K562 (cell line): ENCODE results near the gene PRF1. TPM values are rescaled to one million over a fixed set of nuclear protein-coding genes. Genes with fewer than 3 reads are reported as not detected.

ENCODE experiments used
- ARID1B ChIP-seq: fragments of 450-650 bp; IDR thresholded peaks from 2 replicates; pipeline ENCODE4 v1.6.1; 2016; ENCODE audit warnings: antibody characterized with exemption, mild to moderate bottlenecking, inconsistent platforms
- ARNT ChIP-seq, 2 experiments: fragments of 450-650 bp; IDR thresholded peaks; 2 replicates each; pipeline ENCODE4 v1.6.1; 2016; ENCODE audit warnings: mild to moderate bottlenecking in 1 of 2
- CBX5 ChIP-seq: IDR thresholded peaks from 2 replicates; pipeline ENCODE4 v1.6.1; 2014; ENCODE audit warnings: low read depth, borderline replicate concordance
- CHD1 ChIP-seq: fragments of 200-600 bp; sonication (generic); IDR thresholded peaks from one replicate; pipeline ENCODE4 v1.6.1; 2012; ENCODE audit warnings: mild to moderate bottlenecking, moderate library complexity, low read length, inconsistent platforms
- CHD2 ChIP-seq: IDR thresholded peaks from 2 replicates; pipeline ENCODE4 v1.6.1; 2011; ENCODE audit warnings: low read depth, low read length
- DMBX1 ChIP-seq: fragments of 250-450 bp; sonication (Bioruptor Pico); IDR thresholded peaks from 2 replicates; pipeline ENCODE4 v1.8.0; 2022; ENCODE audit warnings: inconsistent platforms, mild to moderate bottlenecking, moderate library complexity, borderline replicate concordance
- ESRRA ChIP-seq: fragments of 450-650 bp; IDR thresholded peaks from 2 replicates; pipeline ENCODE4 v1.6.1; 2014; ENCODE audit warnings: low read depth, mild to moderate bottlenecking, moderate library complexity, borderline replicate concordance
- GABPA ChIP-seq: fragments of 200-800 bp; sonication (Bioruptor generic); conservative IDR thresholded peaks from 2 replicates; pipeline ENCODE4 v1.6.1; 2016; ENCODE audit warnings: low read depth, missing genetic modification characterization, missing compliant biosample characterization
- GATAD2A ChIP-seq: fragments of 450-650 bp; IDR thresholded peaks from 2 replicates; pipeline ENCODE4 v1.6.1; 2017
- IFI16 ChIP-seq: fragments of 250-450 bp; sonication (Bioruptor Pico); IDR thresholded peaks from 2 replicates; pipeline ENCODE4 v2.1.2; 2022; ENCODE audit warnings: mild to moderate bottlenecking, inconsistent platforms
- KLF1 ChIP-seq: fragments of 450-650 bp; IDR thresholded peaks from 2 replicates; pipeline ENCODE4 v1.6.1; 2016; ENCODE audit warnings: missing genetic modification characterization, missing compliant biosample characterization
- MTF1 ChIP-seq: fragments of 250-450 bp; sonication (Bioruptor Pico); IDR thresholded peaks from 2 replicates; pipeline ENCODE4 v1.9.0; 2021; ENCODE audit warnings: moderate library complexity, mild to moderate bottlenecking, inconsistent platforms, borderline replicate concordance
- MYC ChIP-seq, 2 experiments: fragments of 250-450 bp in 1 of 2; sonication (Bioruptor Pico) in 1 of 2; IDR thresholded peaks; 2 replicates each; pipeline versions ENCODE4 v1.5.1 to v1.6.1; 2012 to 2021; ENCODE audit warnings: low read depth in 2 of 2, borderline replicate concordance in 1 of 2, improper control_type of control experiment in 1 of 2, low read length in 1 of 2, mild to moderate bottlenecking in 1 of 2, moderate library complexity in 1 of 2
- POLR2AphosphoS5 ChIP-seq: IDR thresholded peaks from 2 replicates; pipeline ENCODE4 v1.6.1; 2011; ENCODE audit warnings: mild to moderate bottlenecking, low read depth, low read length, moderate library complexity; ENCODE audit not compliant: control insufficient read depth, insufficient read depth
- RFX1 ChIP-seq: fragments of 450-650 bp; IDR thresholded peaks from 2 replicates; pipeline ENCODE4 v1.6.1; 2016; ENCODE audit warnings: mild to moderate bottlenecking, moderate library complexity
- SMARCA5 ChIP-seq: fragments of 450-650 bp; IDR thresholded peaks from 2 replicates; pipeline ENCODE4 v1.6.1; 2016
- XRCC5 ChIP-seq: fragments of 200-400 bp; formaldehyde crosslinking; IDR thresholded peaks from 2 replicates; pipeline ENCODE4 v1.6.1; 2017; ENCODE audit warnings: low read depth, mild to moderate bottlenecking, low read length
- ZKSCAN1 ChIP-seq: fragments of 150-350 bp; IDR thresholded peaks from 2 replicates; pipeline ENCODE4 v1.6.1; 2016; ENCODE audit warnings: low read depth, low read length
- ZNF408 ChIP-seq: fragments of 250-450 bp; sonication (Bioruptor Pico); IDR thresholded peaks from 2 replicates; pipeline ENCODE4 v1.4.0; 2020; ENCODE audit warnings: low read depth, mild to moderate bottlenecking, moderate library complexity
- ZNF507 ChIP-seq: conservative IDR thresholded peaks from 2 replicates; pipeline ENCODE4 v1.6.1; 2017; ENCODE audit warnings: missing genetic modification characterization, missing compliant biosample characterization
- ZSCAN29 ChIP-seq: fragments of 450-650 bp; IDR thresholded peaks from 2 replicates; pipeline ENCODE4 v1.6.1; 2017
- polyA plus RNA-seq, 8 experiments: library from polyadenylated mRNA; depleted of rRNA in 4 of 8; stranded (reverse) in 5 of 8; unstranded in 3 of 8; fragments of >200 nt; fragmentation: Nextera tagmentation in 2 of 8; fragmentation: Illumina TruSeq in 1 of 8; extraction: Ambion mirVana in 2 of 8; extraction: Trizol in 1 of 8; gene quantifications; 2 replicates each; pipeline versions ENCODE4 v1.2.1 to v1.2.3, GENCODE V29; 2011 to 2014; ENCODE audit warnings: inconsistent platforms in 1 of 8, missing spikeins in 1 of 8
- total RNA-seq, 7 experiments: library from RNA; depleted of rRNA in 6 of 7; stranded (reverse); fragments of >200 nt in 6 of 7; fragmentation: Illumina TruSeq in 2 of 7; extraction: Trizol in 2 of 7; gene quantifications; 2 replicates each; pipeline versions ENCODE4 v1.2.1 to v1.2.3, GENCODE V29; 2011 to 2021; ENCODE audit warnings: low replicate concordance in 1 of 7
- TF ChIP-seq, protein P1 (sequence below), 2 experiments: fragments of 450-650 bp; conservative IDR thresholded peaks; 2 replicates each; pipeline ENCODE4 v1.6.1; 2017; ENCODE audit warnings: mild to moderate bottlenecking in 2 of 2, moderate library complexity in 2 of 2
- TF ChIP-seq, protein P2 (sequence below): fragments of 450-650 bp; IDR thresholded peaks from 2 replicates; pipeline ENCODE4 v1.6.1; 2018; ENCODE audit not compliant: partially characterized antibody
- TF ChIP-seq, protein P3 (sequence below): fragments of 250-450 bp; sonication (Bioruptor Pico); IDR thresholded peaks from 2 replicates; pipeline ENCODE4 v1.5.0; 2020; ENCODE audit warnings: mild to moderate bottlenecking

PRF1 gene
- total and polyA plus RNA-seq, 9 of the 15 experiments (the other 6 are each of a cell fraction or from before 2014, with no cell fraction given), result 3.8 to 8.6 (median 6.3) TPM

DNA sequence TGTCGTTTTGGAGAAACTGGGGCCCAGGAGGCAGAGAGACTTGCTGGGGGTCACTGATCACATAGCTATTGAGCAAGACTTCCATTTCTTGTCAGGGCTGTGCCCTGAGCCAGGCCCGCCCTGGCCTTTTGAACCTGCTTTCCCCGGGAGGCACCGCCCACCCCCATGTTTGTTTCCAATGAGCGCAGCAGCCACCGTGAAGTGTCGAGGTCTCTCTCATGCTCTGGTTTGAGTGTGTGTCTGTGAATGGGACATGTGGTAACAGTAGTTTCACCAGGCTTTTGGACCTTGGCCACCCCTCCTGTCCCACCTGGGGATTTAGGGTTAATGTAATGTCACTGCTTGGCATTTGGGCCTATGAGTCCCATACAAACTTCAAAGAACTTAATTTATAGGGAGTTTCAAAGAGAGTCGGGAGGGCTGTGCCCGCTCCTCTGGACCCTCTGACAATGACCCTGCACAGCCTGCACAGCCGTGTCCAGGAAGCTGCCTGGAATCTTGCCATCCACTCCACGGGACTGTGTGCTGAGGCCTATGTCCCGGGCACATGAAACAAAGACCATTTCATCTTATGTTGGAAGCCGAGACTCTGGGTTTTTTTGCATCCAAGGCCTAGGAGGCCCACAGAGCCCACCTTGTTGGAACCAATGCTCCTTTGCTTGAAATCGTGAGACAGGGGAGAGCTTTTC is 6.3 kb downstream of the PRF1 start (continued):
- TF ChIP-seq, protein P1, sequence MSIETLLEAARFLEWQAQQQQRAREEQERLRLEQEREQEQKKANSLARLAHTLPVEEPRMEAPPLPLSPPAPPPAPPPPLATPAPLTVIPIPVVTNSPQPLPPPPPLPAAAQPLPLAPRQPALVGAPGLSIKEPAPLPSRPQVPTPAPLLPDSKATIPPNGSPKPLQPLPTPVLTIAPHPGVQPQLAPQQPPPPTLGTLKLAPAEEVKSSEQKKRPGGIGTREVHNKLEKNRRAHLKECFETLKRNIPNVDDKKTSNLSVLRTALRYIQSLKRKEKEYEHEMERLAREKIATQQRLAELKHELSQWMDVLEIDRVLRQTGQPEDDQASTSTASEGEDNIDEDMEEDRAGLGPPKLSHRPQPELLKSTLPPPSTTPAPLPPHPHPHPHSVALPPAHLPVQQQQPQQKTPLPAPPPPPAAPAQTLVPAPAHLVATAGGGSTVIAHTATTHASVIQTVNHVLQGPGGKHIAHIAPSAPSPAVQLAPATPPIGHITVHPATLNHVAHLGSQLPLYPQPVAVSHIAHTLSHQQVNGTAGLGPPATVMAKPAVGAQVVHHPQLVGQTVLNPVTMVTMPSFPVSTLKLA (conservative IDR thresholded peaks at IDR 0.05), result no peak
- TF ChIP-seq ARID1B, result no peak
- TF ChIP-seq MYC (IDR thresholded peaks at IDR 0.05; ENCODE audit: low read depth, low read length), result no peak
- 0 out of 2 replicates have a peak, but pooled peaks have one; percentile 45 for TF ChIP-seq MYC (CRISPR knock-in tag; IDR thresholded peaks at IDR 0.05; ENCODE audit: borderline replicate concordance, low read depth)
- no peak for TF ChIP-seq ESRRA
- TF ChIP-seq CBX5, result no peak
- TF ChIP-seq GABPA (tag), result 0 out of 2 replicates have a peak, but pooled peaks have one; percentile 7
- TF ChIP-seq ARNT (IDR thresholded peaks at IDR 0.05), result no peak
- no peak for TF ChIP-seq XRCC5
- no peak for TF ChIP-seq ZSCAN29
- no peak for TF ChIP-seq KLF1 (tag)
- no peak for TF ChIP-seq ZNF507 (tag)
- TF ChIP-seq SMARCA5, result no peak
- TF ChIP-seq MTF1 (CRISPR knock-in tag), result no peak
- peak; percentile 52; the same call in 1 of the 2 replicates for TF ChIP-seq DMBX1 (CRISPR knock-in tag)
- no peak for TF ChIP-seq IFI16
- TF ChIP-seq, protein P2, sequence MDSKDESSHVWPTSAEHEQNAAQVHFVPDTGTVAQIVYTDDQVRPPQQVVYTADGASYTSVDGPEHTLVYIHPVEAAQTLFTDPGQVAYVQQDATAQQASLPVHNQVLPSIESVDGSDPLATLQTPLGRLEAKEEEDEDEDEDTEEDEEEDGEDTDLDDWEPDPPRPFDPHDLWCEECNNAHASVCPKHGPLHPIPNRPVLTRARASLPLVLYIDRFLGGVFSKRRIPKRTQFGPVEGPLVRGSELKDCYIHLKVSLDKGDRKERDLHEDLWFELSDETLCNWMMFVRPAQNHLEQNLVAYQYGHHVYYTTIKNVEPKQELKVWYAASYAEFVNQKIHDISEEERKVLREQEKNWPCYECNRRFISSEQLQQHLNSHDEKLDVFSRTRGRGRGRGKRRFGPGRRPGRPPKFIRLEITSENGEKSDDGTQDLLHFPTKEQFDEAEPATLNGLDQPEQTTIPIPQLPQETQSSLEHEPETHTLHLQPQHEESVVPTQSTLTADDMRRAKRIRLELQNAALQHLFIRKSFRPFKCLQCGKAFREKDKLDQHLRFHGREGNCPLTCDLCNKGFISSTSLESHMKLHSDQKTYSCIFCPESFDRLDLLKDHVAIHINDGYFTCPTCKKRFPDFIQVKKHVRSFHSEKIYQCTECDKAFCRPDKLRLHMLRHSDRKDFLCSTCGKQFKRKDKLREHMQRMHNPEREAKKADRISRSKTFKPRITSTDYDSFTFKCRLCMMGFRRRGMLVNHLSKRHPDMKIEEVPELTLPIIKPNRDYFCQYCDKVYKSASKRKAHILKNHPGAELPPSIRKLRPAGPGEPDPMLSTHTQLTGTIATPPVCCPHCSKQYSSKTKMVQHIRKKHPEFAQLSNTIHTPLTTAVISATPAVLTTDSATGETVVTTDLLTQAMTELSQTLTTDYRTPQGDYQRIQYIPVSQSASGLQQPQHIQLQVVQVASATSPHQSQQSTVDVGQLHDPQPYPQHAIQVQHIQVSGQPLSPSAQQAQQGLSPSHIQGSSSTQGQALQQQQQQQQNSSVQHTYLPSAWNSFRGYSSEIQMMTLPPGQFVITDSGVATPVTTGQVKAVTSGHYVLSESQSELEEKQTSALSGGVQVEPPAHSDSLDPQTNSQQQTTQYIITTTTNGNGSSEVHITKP, result peak; percentile 83
- no peak for TF ChIP-seq CHD1
- TF ChIP-seq CHD2, result no peak
- TF ChIP-seq ZNF408 (CRISPR knock-in tag), result no peak
- no peak for TF ChIP-seq RFX1
- TF ChIP-seq GATAD2A, result 0 out of 2 replicates have a peak, but pooled peaks have one; percentile 25
- TF ChIP-seq, protein P3, sequence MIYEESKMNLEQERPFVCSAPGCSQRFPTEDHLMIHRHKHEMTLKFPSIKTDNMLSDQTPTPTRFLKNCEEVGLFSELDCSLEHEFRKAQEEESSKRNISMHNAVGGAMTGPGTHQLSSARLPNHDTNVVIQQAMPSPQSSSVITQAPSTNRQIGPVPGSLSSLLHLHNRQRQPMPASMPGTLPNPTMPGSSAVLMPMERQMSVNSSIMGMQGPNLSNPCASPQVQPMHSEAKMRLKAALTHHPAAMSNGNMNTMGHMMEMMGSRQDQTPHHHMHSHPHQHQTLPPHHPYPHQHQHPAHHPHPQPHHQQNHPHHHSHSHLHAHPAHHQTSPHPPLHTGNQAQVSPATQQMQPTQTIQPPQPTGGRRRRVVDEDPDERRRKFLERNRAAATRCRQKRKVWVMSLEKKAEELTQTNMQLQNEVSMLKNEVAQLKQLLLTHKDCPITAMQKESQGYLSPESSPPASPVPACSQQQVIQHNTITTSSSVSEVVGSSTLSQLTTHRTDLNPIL (CRISPR knock-in tag), result no peak
- no peak for TF ChIP-seq ZKSCAN1
- no peak for TF ChIP-seq POLR2AphosphoS5
